GM12864 (cell line): ENCODE data around the gene NECTIN2.

Experiments
- DNase-seq: peaks from one replicate; pipeline ENCODE4 v3.0.0-alpha.2; 2011; ENCODE audit warnings: low read depth
- H3K4me3 ChIP-seq: 2 replicates; pipeline ENCODE4 v1.5.1; 2011; ENCODE audit warnings: mild to moderate bottlenecking, low read depth, low read length, control low read depth
- CTCF ChIP-seq: IDR thresholded peaks from 2 replicates; pipeline ENCODE4 v1.5.1; 2011; ENCODE audit warnings: low read depth, mild to moderate bottlenecking, moderate library complexity, low read length, control low read depth, inconsistent platforms; ENCODE audit errors: missing control alignments

Gene NECTIN2

GRCh38 chr19:44930088-44930487 is 84.0 kb downstream of the NECTIN2 start:
- no peak for TF ChIP-seq CTCF
- no peak overlapping the region for H3K4me3 ChIP-seq
- no peak for DNase-seq

- TF ChIP-seq CTCF, result no peak
- no peak for DNase-seq
- no peak overlapping the region for H3K4me3 ChIP-seq
Measured at GRCh38 chr19:44931541-44931940, 85.4 kb downstream of the NECTIN2 start.
